HG03457 (cell line): Measurements from ENCODE around the gene PI4KB.

Experiments used
- ATAC-seq: cut with Tn5 transposase; IDR thresholded peaks from one replicate; pipeline ENCODE4 v1.9.1; 2021; ENCODE audit warnings: moderate number of reproducible peaks; ENCODE audit not compliant: unreplicated experiment

Gene PI4KB

DNA sequence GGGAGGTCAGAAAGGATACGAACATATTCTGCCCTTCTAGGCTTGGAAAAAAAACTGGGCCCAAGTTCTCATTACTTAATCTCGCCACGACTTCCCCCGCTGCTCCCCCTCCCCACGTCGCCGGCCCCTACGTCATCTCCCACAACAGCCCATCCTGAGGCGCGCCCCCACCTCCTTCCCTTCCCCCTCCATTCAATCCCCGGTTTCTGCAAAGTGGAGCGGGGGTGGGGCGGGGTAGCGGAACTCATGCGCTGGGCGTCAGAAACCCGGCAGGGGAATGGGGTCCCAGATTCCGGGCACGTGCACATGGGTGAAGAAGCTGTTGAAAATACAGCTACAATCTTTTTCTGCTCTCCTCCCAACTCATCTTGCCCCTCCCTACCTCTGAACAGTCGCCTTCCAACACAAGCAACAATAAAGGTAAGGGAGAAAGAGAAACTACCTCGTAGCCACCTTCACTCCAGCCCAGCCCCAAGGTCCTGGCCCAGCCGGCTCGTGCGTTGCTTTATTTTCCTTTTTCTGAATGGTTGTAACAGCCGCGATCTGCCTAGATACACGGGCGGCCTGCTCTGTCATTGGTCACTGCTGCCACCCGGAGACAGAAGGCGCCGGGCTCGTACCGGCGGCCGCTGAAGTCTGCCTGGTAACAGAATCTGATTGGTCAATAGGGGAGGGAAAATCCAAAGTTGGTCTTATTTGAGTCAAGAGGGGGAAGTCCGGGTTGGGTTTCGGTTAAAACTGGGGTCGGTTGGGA, 19.7 kb upstream of the PI4KB start, which contains the start of gene RFX5:
Gene RFX5 (minus strand): TSS at position 484 of the 754 bp plus-strand sequence. CDS start 932 bp downstream, outside the sequence.
- ATAC-seq: peak; percentile 82

DNA sequence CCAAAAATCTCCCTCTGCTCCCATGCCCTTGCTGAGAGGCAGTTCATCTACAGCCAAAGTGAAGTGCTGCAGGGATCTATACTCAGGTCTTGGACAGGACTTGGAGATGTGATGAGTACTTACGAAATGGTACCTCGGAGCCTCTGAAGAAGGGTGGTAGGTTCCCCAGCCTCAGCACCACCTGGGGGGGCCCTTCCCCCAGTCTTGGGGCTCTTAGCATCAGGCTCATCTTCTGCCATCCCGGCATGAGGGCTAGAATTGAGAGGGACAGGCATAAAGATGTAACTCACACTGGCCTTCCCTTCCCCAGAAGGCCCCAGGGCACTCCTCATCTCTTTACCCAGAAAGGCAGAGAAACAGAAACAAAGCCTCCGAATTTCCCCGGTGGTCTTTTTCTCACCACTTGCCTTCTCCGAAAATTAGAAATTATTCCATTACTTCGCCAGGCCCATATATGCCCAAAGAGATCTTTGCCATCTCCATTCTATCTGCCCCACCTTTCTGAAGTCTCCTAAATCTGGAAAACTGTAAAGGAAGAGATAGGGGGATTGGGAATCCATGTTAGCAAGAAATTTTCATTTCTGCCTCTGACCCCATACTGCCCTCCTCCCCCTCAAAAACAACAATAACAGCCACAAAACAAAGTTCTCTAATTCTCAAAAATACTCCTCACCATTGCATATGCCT, 19.0 kb upstream of the PI4KB start:
- ATAC-seq: no peak

DNA sequence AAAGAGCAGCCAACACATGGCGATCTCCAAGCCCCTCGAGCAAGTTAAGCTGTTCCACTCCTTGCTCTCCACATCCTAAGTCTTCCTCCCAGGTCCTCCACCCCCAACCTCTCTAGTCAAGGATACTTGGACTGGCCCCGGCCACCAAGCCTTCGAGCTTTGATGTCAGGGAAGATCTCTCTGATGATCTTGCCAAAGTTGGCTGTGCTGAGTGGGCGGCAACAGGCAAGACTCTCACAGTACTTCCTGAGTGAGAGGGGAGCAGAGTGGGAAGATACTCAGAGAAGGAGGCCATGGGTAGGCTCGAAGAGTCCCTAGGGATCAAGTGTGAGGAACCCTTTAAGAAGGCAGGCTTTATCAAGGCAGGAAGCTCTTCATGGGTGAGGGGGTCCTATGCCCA, 17.1 kb upstream of the PI4KB start:
- ATAC-seq: no peak

DNA sequence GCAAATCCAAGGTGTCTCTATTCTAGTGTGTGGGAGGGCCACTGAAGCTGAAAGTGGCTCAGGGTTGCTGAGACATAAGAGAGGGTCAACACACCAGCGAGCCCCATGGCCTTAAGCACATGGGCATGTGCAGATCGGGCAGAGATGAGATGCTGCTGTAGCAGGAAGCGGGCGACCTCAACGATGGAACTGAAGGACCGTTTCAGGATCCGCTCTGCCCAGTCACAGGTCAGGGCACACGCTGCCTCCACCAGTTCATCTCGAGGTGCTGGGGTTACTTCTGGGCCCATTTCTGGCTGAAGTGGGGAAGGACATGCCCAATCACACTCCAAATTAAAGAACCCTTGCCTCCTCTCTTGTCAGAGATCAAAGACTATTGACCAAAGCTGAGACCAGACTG, 16.4 kb upstream of the PI4KB start:
- ATAC-seq: no peak

DNA sequence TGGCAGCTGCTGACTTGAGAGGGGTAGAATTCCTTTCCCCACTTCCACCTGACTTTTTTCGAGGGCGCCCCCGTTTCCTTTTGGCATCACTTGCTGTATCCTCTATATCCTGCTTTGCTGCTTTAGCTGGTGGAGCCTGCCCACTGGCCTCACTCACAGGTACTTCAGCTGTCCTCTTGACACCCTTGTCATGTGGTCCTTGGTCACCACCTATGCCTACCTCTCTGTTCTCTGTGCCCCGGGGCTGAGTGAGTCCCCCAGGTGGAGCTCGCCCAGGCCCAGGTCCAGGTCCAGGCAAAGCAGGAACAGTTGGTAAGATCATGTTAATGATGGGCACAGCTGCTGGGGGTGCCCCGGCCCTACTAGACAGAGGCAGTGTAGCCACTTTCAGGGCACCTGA, 15.4 kb upstream of the PI4KB start:
- no peak for ATAC-seq

DNA sequence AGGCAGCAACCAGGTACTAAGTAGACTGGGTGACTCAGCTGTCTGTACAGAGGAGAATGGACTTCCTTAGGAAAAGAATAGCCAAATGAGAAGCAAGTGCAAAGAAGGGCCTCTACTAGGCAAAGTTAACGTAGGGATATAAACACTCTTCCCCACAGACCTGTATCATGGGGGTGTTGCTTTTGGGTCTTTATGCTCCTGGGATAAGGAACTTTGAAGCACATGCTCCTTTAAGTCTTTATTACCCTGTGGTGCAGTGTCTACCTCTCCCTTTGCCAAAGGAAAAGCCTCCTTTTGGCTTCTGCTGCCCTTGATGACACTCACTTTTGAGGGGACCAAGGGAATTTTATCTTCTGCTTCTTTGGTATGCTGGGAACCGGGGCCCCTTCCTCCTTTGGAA, 14.8 kb upstream of the PI4KB start:
- no peak for ATAC-seq

DNA sequence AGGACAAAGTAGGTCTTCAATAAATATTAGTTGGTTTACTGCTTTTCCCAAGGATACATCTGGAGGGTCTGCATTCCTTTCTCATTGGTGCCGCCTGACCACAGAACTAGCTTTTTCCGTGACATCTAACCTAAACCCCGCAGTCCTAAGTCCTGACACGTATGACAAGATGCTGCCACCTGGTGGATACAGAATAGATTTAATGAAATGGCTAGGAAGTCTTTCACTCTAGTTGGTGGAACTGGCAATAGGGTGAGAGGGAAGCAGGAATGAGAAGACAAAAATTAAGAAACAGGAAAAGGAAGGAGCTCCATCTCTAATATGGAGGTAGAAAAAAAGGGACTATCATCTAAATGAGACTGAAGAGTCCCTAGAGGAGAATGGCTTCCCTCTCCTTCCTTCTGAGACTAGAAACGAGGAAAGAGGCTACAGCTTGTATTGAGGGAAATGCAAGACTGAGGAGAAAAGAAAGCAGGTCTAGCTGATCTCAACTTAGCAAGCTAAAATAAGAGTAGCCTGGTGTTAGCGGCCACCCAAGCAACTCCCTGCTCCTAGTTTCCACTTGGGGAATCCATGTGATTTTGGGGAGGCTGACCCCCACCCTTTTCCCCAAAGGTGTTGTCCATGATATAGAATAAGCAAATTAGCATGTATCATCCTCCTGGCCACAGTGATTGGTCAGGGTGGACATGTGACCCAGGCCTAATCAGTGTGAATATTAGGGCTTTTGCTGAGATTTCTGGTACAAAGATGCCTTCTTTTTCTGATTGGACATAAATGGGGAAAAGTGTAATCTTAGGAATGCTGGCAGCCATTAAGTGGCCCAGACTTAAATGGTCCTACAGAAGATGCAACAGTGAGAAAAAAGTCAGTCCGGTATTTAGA, 13.9 kb upstream of the PI4KB start:
- no peak for ATAC-seq

DNA sequence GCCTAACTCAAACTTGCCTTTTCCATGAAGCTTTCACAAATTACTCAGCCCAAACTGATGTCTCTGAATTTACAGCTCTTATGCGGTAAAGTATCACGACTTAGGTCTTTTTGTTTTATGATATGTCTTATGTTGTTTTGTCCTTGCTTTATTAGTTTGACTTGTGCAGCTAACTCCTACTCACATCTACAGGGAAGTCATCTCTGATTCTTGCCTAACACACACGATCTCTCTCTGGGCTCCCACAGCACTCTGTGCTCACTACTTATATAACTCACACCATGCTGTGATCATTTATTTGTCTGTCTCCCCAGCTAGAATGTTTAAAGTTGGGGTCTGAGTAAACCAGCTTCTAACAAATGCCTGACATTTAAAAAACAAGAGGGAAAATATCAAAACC, 9.3 kb upstream of the PI4KB start:
- ATAC-seq: no peak

DNA sequence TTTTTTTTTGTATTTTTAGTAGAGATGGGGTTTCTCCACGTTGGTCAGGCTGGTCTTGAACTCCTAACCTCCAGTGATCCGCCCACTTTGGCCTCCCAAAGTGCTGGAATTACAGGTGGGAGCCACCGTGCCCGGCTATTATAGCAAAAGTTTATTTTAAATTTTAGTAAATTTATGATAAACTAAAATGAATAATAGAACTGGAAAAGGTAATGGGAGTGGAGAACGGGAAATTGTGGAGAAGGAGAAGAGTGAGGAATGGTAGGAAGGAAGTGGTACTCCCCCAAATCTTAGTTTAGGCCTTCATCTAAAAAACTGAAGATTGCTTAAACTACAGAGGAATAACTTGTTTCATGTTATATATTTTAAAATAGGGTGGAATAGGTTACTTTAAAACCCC, 7.6 kb upstream of the PI4KB start:
- no peak for ATAC-seq

DNA sequence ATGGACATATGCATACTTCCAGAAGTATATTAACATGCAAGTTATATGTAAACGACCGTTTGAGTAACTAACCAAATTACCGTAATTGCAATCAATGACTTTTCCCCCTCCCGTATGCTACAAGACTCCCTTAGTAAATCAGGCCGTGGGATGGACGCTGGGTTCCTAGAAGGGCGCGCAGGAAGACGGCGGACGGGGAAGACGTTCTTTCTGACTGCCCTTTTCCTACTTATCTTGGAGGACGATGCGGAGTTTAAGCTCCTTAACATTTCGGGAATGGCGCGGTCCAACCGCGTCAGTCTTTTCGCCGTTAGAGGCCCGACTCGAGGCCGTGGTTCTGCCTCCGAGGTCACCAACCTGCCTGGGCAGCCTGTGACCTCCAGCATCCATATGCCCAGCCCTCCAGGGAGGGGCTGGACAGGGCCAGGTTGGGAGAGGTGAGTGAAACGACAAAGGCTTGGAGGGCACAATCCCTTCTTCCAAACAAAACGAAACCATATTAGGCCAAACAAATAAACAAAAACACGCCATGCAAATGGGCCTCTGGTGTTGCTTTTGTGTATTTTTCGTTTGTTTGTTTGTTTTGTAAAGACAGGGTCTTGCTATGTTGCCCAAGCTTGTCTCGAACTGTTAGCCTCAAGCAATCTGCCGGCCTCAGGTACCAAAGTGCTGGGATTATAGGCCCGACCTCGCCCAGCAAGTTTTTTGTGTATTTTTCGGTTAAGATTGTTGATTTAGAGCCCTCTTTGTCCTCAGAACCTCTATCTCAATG, 873 bp upstream of the PI4KB start:
- ATAC-seq: no peak

DNA sequence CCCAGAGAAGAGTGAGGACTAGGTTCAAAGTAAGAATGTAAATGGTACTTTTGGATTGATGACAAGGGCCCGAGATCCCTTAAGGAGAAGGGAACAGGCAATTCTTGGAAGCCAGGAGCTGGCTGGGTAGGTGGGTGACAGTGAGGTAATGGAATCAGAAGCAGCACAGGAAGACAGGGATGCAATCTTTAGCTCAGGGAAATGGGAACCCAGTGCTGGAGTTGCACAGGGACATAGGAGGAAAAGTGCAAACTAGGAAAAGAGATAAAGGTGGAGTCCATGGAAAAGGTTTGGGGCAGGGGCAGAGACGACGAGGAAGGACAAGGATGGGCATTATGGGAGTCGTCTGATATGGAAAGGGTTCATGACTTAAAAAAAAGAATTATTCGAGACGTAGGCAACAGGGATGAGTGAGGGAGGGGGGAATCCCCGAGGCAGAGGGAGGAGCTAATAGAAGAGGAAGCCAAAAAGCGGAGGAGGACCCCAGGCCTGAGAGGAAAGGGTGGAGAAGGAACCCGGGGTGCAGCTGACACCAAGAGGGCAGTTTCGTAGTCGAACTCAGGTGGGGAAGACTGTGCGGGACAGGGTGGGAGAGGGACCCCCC, 495 bp downstream of the PI4KB start:
- no peak for ATAC-seq

DNA sequence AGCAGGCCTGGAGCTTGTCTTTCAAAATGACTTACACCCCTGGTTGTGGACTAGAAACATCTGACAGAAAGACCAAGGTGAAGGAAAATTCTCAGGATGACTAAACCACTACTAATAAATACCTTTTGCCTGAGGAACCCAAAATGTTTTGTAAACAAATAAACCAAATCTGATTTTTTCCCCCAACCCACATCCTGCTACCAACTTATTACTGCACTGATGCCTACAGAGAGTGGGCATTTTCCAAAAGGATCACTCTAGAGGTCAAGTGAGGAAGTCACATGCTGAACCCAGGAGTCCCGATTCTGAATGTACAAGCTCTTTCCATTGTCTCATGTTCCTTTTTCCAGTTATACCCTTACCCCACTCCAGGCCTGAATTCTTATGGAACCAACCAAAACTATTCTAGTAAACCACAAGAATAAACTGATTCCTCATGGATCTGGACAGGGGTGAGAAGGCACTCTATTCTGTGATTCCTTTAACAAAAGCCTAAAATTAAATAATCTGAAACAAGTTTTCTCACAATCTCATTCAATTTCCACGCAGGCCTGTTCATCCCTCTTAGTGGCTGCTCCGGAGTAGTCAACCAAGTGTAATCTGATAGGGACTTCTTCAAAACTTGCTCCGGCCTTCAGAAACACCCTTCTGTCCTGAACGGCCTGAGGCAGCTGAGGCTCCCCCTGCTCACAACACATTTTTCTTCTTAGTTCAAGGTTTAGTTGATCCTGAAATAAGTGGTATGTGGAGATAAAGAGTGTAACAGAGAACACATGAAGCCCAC, 1.4 kb downstream of the PI4KB start:
- no peak for ATAC-seq

DNA sequence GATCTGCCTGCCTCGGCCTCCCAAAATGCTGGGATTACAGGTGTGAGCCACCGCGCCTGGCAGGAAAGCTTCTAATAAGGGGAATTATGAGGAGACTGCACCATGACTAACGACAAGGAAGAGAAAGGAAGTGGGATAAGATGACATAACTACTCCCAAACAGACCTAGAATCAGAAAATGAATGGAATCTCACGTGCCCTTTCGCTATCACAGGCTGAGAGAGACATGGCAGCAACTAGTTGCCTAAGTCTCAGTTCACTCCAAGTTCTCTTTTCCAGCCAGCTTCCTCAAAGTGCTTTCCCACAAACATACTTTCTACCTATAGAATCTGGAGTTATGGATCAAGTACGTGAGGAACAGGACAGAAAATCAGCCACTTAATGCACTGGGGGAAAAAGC, 2.0 kb downstream of the PI4KB start:
- no peak for ATAC-seq

DNA sequence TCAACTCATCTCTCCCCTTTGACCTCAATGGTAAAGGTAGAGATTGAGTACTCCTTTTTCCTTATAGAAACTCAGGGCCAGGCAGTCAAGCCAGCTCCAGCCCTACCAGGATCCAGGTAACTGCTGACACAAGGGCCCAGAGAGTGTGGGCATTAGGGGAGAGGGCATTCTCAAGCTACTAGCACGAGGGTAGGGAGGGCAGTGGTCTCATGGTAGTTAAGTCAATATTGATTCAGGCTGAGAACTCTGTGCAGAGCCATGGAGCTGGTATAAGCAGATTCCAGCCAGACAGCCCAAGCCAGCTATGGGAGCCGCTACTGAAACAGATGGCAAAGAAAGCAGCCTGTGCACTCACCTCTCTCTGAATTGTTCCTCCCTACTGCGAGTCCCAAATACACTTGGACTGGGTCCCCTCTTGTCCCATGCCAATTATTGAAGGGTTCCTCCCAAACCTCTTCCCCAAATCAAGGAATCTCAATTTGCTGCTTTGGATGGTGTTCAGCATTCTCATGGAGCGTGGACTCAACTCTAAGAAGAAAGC, 2.8 kb downstream of the PI4KB start:
- ATAC-seq: no peak

DNA sequence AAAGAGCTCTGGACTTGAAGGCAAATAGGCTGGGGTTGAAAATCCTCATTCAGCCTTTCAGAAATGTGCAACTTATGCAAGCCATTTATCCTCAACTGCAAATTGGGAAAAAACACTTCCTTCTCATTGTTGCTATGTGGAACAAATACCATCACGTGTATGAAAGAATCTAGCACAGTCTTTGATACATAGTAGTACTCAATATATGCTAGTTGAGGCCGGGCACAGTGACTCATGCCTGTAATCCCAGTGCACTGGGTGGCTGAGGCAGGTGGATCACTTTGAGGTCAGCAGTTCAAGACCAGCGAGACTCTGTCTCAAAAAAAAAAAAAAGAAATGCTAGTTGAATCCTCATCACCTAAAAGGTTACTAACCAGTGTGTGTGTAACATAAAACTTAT, 8.2 kb downstream of the PI4KB start:
- no peak for ATAC-seq

DNA sequence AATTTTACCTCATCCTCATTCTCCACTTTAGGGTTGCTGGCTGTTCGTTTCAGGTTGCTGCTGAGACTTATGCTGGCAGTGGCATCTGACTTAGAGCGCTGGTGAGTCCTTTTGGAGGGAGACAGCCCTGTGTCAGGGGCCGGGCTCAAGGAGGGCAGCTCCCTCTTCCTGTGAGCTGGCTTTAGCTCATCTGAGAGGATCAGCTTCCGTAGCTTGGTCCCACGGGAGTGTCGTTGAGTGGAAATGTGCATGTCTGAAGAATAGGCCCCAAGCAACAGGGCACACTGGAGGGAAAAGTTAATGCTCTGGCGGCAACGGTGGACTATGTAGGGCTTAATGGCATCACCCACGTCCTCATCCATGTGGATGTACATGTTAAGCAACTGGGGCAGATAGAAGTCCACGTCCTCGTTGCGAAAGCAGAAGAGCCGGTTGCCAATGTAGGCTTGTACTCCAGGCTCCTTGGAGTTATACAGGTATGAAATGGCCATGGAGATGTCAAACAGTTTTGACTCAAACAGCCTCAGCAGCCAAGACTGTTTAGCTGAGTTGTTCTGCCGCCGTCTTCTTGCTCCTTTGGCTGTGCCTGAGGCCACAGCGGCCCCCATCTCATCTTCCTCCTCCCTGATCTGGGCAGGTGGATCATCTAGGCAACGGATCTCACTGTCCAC, 11.5 kb downstream of the PI4KB start:
- ATAC-seq: no peak

DNA sequence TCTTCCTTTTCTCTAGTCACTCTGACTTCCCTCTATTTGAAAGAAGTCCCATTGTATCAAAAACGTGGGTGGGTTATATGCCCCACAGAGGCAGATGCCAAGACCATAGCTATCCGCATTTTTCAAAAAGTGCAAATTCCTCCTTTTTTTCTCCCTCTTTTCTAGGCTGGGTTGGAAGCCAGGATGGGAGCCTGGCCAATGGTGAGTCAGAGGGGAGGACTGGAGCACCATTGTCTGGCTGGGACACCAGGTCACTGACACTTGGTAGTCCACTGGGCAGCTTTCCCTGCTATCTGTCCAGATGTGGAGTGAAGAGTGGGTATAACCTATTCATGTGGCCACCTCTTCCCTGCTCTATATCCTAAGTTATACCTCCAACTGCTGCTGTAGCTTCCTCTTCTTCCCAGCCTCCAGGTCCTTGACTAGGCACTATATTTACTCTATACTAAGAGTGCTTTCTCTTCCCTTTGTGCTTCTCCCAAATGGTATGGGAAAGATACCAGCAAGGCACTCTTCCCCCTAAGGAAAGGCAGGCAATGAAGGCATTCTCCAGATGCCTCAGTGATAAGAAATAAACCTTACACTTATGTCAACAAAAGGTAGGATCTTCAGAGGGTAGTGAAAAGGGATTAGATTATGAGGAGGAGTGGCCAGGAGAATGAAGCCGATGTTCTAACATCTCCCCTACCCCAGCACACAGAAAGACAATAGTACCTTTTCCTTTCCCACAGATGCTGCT, 12.9 kb downstream of the PI4KB start:
- no peak for ATAC-seq

DNA sequence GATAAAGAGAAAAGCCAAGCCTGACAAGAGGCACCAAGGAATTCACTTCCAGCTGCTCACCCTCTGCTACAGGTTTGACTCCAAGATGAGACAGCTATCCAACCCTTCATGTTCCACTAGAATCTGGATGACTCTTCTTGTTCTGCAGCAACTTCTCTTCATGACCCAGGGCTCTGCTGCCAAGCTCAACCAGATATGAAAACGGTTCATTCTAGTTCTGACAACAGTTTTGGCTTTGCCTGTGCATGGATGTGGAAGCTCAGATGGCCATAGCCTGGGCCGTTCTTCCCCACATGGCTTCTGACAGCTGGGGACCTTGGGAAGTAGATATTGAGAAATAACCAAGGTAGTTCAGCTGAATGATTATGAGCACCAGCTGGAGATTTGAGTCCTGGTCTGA, 13.7 kb downstream of the PI4KB start:
- no peak for ATAC-seq
